ENCODE results near the gene FBXW12.

DNA sequence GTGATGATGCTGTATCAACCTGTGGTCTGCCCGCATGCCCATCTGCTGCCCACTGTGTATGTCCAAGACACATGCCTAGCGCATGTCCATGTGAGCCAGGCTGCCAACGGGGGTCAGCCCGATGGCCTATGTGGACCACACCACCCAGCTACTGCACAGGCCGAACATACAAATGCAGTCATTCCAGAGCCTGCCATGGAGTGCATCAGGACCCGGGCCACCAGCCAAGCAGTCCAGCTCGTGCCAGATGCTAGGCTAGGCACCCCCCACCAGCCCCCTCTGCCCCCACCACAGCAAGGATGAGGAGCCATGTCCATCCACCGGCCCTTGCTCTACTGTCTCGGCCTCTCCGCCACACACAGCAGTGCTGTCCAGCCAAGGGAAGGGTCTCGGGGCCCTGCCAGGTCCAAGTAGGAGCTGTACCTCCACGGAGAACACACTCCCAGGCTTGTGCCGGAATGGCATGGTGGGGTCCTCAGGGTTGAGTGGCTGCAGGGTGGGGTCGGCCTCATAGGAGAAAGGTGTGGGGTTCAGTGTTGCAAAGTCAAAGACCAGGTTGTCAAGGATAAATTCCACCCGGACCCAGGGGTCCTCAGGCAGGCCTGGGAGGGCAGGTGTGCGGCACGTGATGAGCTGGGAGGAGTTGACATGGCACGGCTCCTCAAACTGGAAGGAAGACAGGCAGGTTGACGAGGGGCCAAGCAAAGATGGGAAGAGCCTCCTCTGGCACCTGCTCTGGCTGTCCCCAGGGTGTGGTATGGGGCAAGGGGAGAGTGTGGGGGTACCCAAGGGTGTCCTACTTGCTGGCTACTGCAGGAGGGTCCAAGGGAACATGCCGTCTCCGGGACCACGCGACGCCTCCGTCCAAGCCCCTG, 42.6 kb downstream of the FBXW12 start:
- TF ChIP-seq POLR2AphosphoS5 (IDR thresholded peaks at IDR 0.05): no peak
- TF ChIP-seq, protein P1, sequence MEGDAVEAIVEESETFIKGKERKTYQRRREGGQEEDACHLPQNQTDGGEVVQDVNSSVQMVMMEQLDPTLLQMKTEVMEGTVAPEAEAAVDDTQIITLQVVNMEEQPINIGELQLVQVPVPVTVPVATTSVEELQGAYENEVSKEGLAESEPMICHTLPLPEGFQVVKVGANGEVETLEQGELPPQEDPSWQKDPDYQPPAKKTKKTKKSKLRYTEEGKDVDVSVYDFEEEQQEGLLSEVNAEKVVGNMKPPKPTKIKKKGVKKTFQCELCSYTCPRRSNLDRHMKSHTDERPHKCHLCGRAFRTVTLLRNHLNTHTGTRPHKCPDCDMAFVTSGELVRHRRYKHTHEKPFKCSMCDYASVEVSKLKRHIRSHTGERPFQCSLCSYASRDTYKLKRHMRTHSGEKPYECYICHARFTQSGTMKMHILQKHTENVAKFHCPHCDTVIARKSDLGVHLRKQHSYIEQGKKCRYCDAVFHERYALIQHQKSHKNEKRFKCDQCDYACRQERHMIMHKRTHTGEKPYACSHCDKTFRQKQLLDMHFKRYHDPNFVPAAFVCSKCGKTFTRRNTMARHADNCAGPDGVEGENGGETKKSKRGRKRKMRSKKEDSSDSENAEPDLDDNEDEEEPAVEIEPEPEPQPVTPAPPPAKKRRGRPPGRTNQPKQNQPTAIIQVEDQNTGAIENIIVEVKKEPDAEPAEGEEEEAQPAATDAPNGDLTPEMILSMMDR (IDR thresholded peaks at IDR 0.05): no peak
